ENCODE results near the gene BTD.
"Not testable (repeated sequence)": the region's sequence is repeated elsewhere in the genome, so short reads cannot be mapped to it uniquely, and the experiment has no call there.

BTD gene

GRCh38 chr3:15601046-15601398 is 523 bp upstream of the BTD start:
- H3K27ac ChIP-seq (ENCODE audit: low read depth, low read length, poor library complexity, severe bottlenecking): peak overlapping the region; percentile 81

GRCh38 chr3:15602146-15602536 is 596 bp downstream of the BTD start:
- Histone ChIP-seq H3K4me1 (ENCODE audit: insufficient read depth, low read length, severe bottlenecking) (peaks cover 18% of the 10 kb centered on the region), H3K27me3 (ENCODE audit: insufficient read depth, low read length) (no peaks in the 10 kb centered on the region), H3K4me2 (ENCODE audit: low read length) (peak overlapping the region; percentile 84), H3F3A (ENCODE audit: insufficient read depth, low read length) (no peaks in the 10 kb centered on the region), H4K20me1 (ENCODE audit: insufficient read depth, low read length) (no peaks in the 10 kb centered on the region), H3K4me3 (ENCODE audit: low read depth, low read length, poor library complexity, severe bottlenecking) (peak overlapping the region; percentile 80), H3K9me2 (ENCODE audit: low read depth, low read length) (no peaks in the 10 kb centered on the region), H2AFZ (ENCODE audit: low read length) (peak overlapping the region; percentile 90; the same call in 1 of the 2 replicates), H3K9ac (ENCODE audit: low read length) (peak overlapping the region; percentile 85), H3K79me2 (ENCODE audit: insufficient read depth, low read length) (0 out of 2 replicates have a peak, but pooled peaks cover 4% of the 10 kb centered on the region), H3K36me3 (ENCODE audit: insufficient read depth, low read length) (peaks cover 35% of the 10 kb centered on the region), H3K27ac (ENCODE audit: low read depth, low read length, poor library complexity, severe bottlenecking) (peak overlapping the region; percentile 81), H3K9me3 (ENCODE audit: low read length) (no peaks in the 10 kb centered on the region)
- no peak for TF ChIP-seq EZH2 (IDR thresholded peaks at IDR 0.05; ENCODE audit: borderline replicate concordance, low read length)
- TF ChIP-seq CTCF (IDR thresholded peaks at IDR 0.05; ENCODE audit: low read length): no peak

More at GRCh38 chr3:15601046-15601398, 523 bp upstream of the BTD start:
- TF ChIP-seq CTCF (IDR thresholded peaks at IDR 0.05; ENCODE audit: low read length) (no peak), EZH2 (IDR thresholded peaks at IDR 0.05; ENCODE audit: borderline replicate concordance, low read length) (no peak)
- Histone ChIP-seq H4K20me1 (ENCODE audit: insufficient read depth, low read length) (no peaks in the 10 kb centered on the region), H3K79me2 (ENCODE audit: insufficient read depth, low read length) (0 out of 2 replicates have a peak, but pooled peaks cover 4% of the 10 kb centered on the region), H2AFZ (ENCODE audit: low read length) (no peak overlapping the region), H3K27me3 (ENCODE audit: insufficient read depth, low read length) (no peaks in the 10 kb centered on the region), H3K9me2 (ENCODE audit: low read depth, low read length) (no peaks in the 10 kb centered on the region), H3K4me2 (ENCODE audit: low read length) (peak overlapping the region; percentile 93), H3K4me3 (ENCODE audit: low read depth, low read length, poor library complexity, severe bottlenecking) (peak overlapping the region; percentile 80), H3K4me1 (ENCODE audit: insufficient read depth, low read length, severe bottlenecking) (peaks cover 18% of the 10 kb centered on the region), H3K9me3 (ENCODE audit: low read length) (no peaks in the 10 kb centered on the region), H3K36me3 (ENCODE audit: insufficient read depth, low read length) (peaks cover 45% of the 10 kb centered on the region), H3F3A (ENCODE audit: insufficient read depth, low read length) (no peaks in the 10 kb centered on the region), H3K9ac (ENCODE audit: low read length) (peak overlapping the region; percentile 77)

GRCh38 chr3:15602816-15603215 is 1.3 kb downstream of the BTD start:
- H3K79me2 ChIP-seq (ENCODE audit: insufficient read depth, low read length): not testable (repeated sequence)
- H3K4me3 ChIP-seq (ENCODE audit: low read depth, low read length, poor library complexity, severe bottlenecking): peak overlapping the region; percentile 80

GRCh38 chr3:15604584-15604983 is 3.0 kb downstream of the BTD start:
- not testable (repeated sequence) for H3F3A ChIP-seq (ENCODE audit: insufficient read depth, low read length); H3K27me3 ChIP-seq (ENCODE audit: insufficient read depth, low read length); H3K4me3 ChIP-seq (ENCODE audit: low read depth, low read length, poor library complexity, severe bottlenecking); H3K9me3 ChIP-seq (ENCODE audit: low read length); H2AFZ ChIP-seq (ENCODE audit: low read length); H4K20me1 ChIP-seq (ENCODE audit: insufficient read depth, low read length); H3K79me2 ChIP-seq (ENCODE audit: insufficient read depth, low read length); H3K9ac ChIP-seq (ENCODE audit: low read length); H3K9me2 ChIP-seq (ENCODE audit: low read depth, low read length); H3K4me2 ChIP-seq (ENCODE audit: low read length); H3K27ac ChIP-seq (ENCODE audit: low read depth, low read length, poor library complexity, severe bottlenecking)
- Histone ChIP-seq H3K4me1 (ENCODE audit: insufficient read depth, low read length, severe bottlenecking) (peaks cover 18% of the 10 kb centered on the region), H3K36me3 (ENCODE audit: insufficient read depth, low read length) (peaks cover 10% of the 10 kb centered on the region; the same call in 1 of the 2 replicates)

More at GRCh38 chr3:15602816-15603215, 1.3 kb downstream of the BTD start:
- H3K9ac ChIP-seq (ENCODE audit: low read length); H3K9me3 ChIP-seq (ENCODE audit: low read length); H2AFZ ChIP-seq (ENCODE audit: low read length); H4K20me1 ChIP-seq (ENCODE audit: insufficient read depth, low read length); H3K27ac ChIP-seq (ENCODE audit: low read depth, low read length, poor library complexity, severe bottlenecking); H3F3A ChIP-seq (ENCODE audit: insufficient read depth, low read length); H3K9me2 ChIP-seq (ENCODE audit: low read depth, low read length); H3K27me3 ChIP-seq (ENCODE audit: insufficient read depth, low read length): not testable (repeated sequence)
- Histone ChIP-seq H3K4me2 (ENCODE audit: low read length) (peak overlapping the region; percentile 84), H3K4me1 (ENCODE audit: insufficient read depth, low read length, severe bottlenecking) (peaks cover 18% of the 10 kb centered on the region), H3K36me3 (ENCODE audit: insufficient read depth, low read length) (peaks cover 28% of the 10 kb centered on the region)

All from OCI-LY1 (cell line).